Measurements from ENCODE around the gene DLGAP1. TPM values are rescaled to one million over a fixed set of nuclear protein-coding genes. Genes with fewer than 3 reads are reported as not detected.

Gene DLGAP1
- total and polyA plus RNA-seq, 2 of the 8 experiments (the other 6 are each of a cell fraction or from before 2014, with no cell fraction given), result 11.8 to 16.9 TPM

DNA sequence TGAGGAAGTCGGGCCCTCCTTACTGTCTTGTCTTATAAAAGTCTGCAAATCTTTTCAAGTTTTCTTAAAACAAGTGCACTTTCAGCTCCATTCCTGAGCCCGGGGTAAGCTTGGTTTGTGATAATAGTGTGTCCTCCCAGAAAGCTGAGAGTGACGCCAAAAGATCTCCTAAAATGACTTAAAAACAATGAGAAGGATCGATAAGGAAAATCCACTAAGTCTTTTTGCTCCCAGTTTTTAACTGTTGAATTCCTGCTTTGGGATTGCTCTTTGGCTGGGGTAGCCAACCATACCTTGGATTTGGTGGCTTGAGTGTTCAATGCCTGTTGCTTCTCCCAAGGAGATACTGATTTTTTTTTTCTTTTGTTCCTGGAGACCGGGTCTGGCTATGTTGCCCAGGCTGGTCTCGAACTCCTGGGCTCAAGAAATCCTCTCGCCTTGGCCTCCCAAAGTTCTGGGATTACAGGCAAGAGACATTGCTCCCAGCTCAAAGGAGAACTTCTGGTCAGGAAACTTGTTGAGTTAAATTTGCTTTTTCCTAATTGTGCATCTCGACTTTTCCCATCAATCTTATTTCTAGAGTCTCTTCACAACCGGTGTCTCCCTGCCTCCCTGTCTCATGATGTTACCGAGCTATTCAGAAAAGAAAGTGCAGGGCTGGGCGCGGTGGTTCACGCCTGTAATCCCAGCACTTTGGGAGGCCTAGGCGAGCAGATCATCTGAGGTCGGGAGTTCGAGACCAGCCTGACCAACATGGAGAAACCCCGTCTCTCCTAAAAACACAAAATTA is 1002.2 kb downstream of the DLGAP1 start:
- H4K5ac ChIP-seq (ENCODE audit: insufficient read length, low read depth, low read length), result peak overlapping the region; percentile 87
- H4K20me1 ChIP-seq (replicated peaks in 1 of 2; ENCODE audit: control insufficient read depth in 1 of 2, insufficient read depth in 2 of 2, low read length in 2 of 2), result peaks cover 2 to 10% of the 10 kb centered on the region in 2 experiments
- H3K27ac ChIP-seq (ENCODE audit: low read depth, low read length), result peak overlapping the region; percentile 72; the same call in 1 of the 2 replicates
- H3K27me3 ChIP-seq (replicated peaks in 1 of 4; ENCODE audit: control insufficient read depth in 3 of 4, extremely low read depth in 1 of 4, insufficient read depth in 3 of 4, low read length in 3 of 4), result no peaks in the 10 kb centered on the region
- H3K79me2 ChIP-seq (ENCODE audit: control insufficient read depth in 1 of 2, insufficient read depth in 2 of 2, low read length in 2 of 2), result peaks cover 39 to 94% of the 10 kb centered on the region in 2 experiments
- peak overlapping the region; percentile 25 for H2BK120ac ChIP-seq (replicated peaks; ENCODE audit: low read depth, low read length)
- peak overlapping the region; percentile 40 for H3K4ac ChIP-seq (replicated peaks; ENCODE audit: insufficient read length, low read depth, low read length)
- H2BK5ac ChIP-seq (ENCODE audit: low read depth, low read length), result peak overlapping the region; percentile 91
- H3K4me2 ChIP-seq (ENCODE audit: insufficient read depth in 1 of 2, low read depth in 2 of 2, low read length in 2 of 2), result peak overlapping the region; percentile 67 to 95
- no peak overlapping the region for H3K14ac ChIP-seq (ENCODE audit: insufficient read length)
- no peak overlapping the region for H2BK20ac ChIP-seq (ENCODE audit: low read length)
- H2BK12ac ChIP-seq (ENCODE audit: low read depth, low read length), result peak overlapping the region; percentile 23; the same call in 1 of the 2 replicates
- ChIA-PET CTCF (ENCODE audit: partially characterized antibody) (interaction anchor here (0.8 to 6.7 kb wide), 16 partner anchors 12 to 213 kb away, joined by 3 to 56 read pairs (median 8); no protein-coding TSS in a partner anchor), POLR2A (ENCODE audit: partially characterized antibody) (interaction anchor here (0.7 to 8.2 kb wide), 15 partner anchors 9 to 212 kb away, joined by 3 to 68 read pairs (median 7); no protein-coding TSS in a partner anchor)
- FAIRE-seq (no peak), DNase-seq (ENCODE audit: low read depth in 1 of 2, low spot score in 2 of 2) (peak in 1 of 2 experiments; percentile 44)
- no peaks in the 10 kb centered on the region for H3K9me3 ChIP-seq (ENCODE audit: insufficient read depth in 2 of 2, low read depth in 1 of 2, low read length in 1 of 2)
- no peak overlapping the region for H4K8ac ChIP-seq (ENCODE audit: extremely low read depth, insufficient read depth, low read length)
- peak overlapping the region; percentile 95 for H3K56ac ChIP-seq (replicated peaks; ENCODE audit: insufficient read length, low read depth, low read length)
- no peaks in the 10 kb centered on the region; the same call in 1 of the 2 replicates for H3K79me1 ChIP-seq (ENCODE audit: low read depth, low read length)
- H3K18ac ChIP-seq (ENCODE audit: extremely low read depth, low read length), result peak overlapping the region; percentile 91
- H3K4me3 ChIP-seq (ENCODE audit: extremely low read depth in 1 of 4, insufficient read depth in 2 of 4, low read depth in 3 of 4, low read length in 4 of 4), result peak overlapping the region; percentile 96 to 99 (median 98)
- no peak overlapping the region for H2AK5ac ChIP-seq (ENCODE audit: low read depth, low read length)
- no peak; the same call in 1 of the 2 replicates for TF ChIP-seq POLR2AphosphoS5 (IDR thresholded peaks at IDR 0.05; ENCODE audit: low read depth, low read length)
- TF ChIP-seq KDM4A (IDR thresholded peaks at IDR 0.05; ENCODE audit: low read depth, low read length, severe bottlenecking), result no peak
- 0 out of 4 replicates have a peak, but pooled peaks of 1 of the 2 experiments have one; percentile 9 for TF ChIP-seq SIN3A (conservative IDR thresholded peaks at IDR 0.05 in 1 of 2, IDR thresholded peaks at IDR 0.05 in 1 of 2; ENCODE audit: low read depth in 1 of 2, low read length in 2 of 2)
- no peak for TF ChIP-seq HDAC6 (IDR thresholded peaks at IDR 0.05; ENCODE audit: low read depth, low read length)
- no peak for TF ChIP-seq SP4 (IDR thresholded peaks at IDR 0.05; ENCODE audit: low read length)
- H2AFZ ChIP-seq (ENCODE audit: low read length), result no peak overlapping the region
- no peak overlapping the region for H3K23ac ChIP-seq (ENCODE audit: insufficient read length)
- H3K4me1 ChIP-seq (replicated peaks in 1 of 4; ENCODE audit: control insufficient read depth in 3 of 4, insufficient read depth in 4 of 4, low read length in 3 of 4), result peaks cover 9 to 20% (median 16%) of the 10 kb centered on the region in 4 experiments; a peak in 6 of 7 replicates
- H3K36me3 ChIP-seq (ENCODE audit: control insufficient read depth in 2 of 4, insufficient read depth in 4 of 4, low read length in 3 of 4), result peaks cover 7 to 41% (median 20%) of the 10 kb centered on the region in 4 experiments; a peak in 6 of 8 replicates
- WGBS, 2 experiments (ENCODE audit: extremely low coverage in 1 of 2, insufficient coverage in 1 of 2, insufficient read length in 1 of 2, insufficient replicate concordance in 2 of 2, low coverage in 1 of 2, low lambda C conversion rate in 2 of 2, missing lambda C conversion rate in 1 of 2), result 3% methylated on average over 17 of the region's 17 CpGs; no CpG with 5 or more reads in 1 of the 2 experiments
- peak overlapping the region; percentile 60 to 86 (median 80) for H3K9ac ChIP-seq (replicated peaks in 1 of 4; ENCODE audit: extremely low read depth in 1 of 4, low read depth in 3 of 4, low read length in 3 of 4)
- H3K23me2 ChIP-seq (ENCODE audit: low read depth, low read length), result peaks cover 14% of the 10 kb centered on the region
- H4K91ac ChIP-seq (replicated peaks; ENCODE audit: insufficient read length, low read length), result peak overlapping the region; percentile 93
- H2BK15ac ChIP-seq (ENCODE audit: low read length), result no peak overlapping the region
